Peyer's patch (tissue), 4 donors: ENCODE data around the gene SPAG16.

Source experiments
- CTCF ChIP-seq, 6 experiments: fragments of 450-650 bp in 4 of 6; fragments of 200-600 bp in 2 of 6; sonication (generic) in 1 of 6; IDR thresholded peaks; one replicate each; pipeline ENCODE4 v1.5.1; 2017 to 2019; ENCODE audit warnings: antibody characterized with exemption in 6 of 6, mild to moderate bottlenecking in 3 of 6, moderate library complexity in 1 of 6
- POLR2A ChIP-seq, 2 donors: fragments of 450-650 bp; IDR thresholded peaks; one replicate each; pipeline ENCODE4 v1.5.1; 2017; ENCODE audit warnings: antibody characterized with exemption in 2 of 2, mild to moderate bottlenecking in 2 of 2, moderate library complexity in 2 of 2

GRCh38 chr2:213561759-213562158, 277.5 kb downstream of the SPAG16 start:
- TF ChIP-seq POLR2A (IDR thresholded peaks at IDR 0.05) (no peak), CTCF (IDR thresholded peaks at IDR 0.05) (no peak)
